K562 (cell line): ENCODE results near the gene RACGAP1. TPM values are rescaled to one million over a fixed set of nuclear protein-coding genes. Genes with fewer than 3 reads are reported as not detected.

Source experiments
- ATF3 ChIP-seq, 2 experiments: fragments of 450-650 bp in 1 of 2; sonication (generic) in 1 of 2; formaldehyde crosslinking in 1 of 2; IDR thresholded peaks in 1 of 2; conservative IDR thresholded peaks in 1 of 2; 2 replicates each; pipeline versions ENCODE4 v1.6.1 to v1.8.1; 2016 to 2023; ENCODE audit warnings: mild to moderate bottlenecking in 2 of 2, moderate library complexity in 2 of 2, inconsistent platforms in 1 of 2, missing genetic modification reagents in 1 of 2
- CREM ChIP-seq: IDR thresholded peaks from 2 replicates; pipeline ENCODE4 v1.6.1; 2014; ENCODE audit warnings: antibody characterized with exemption, low read depth
- GMEB1 ChIP-seq: fragments of 250-450 bp; sonication (Bioruptor Pico); IDR thresholded peaks from 2 replicates; pipeline ENCODE4 v1.4.0; 2020; ENCODE audit warnings: mild to moderate bottlenecking
- KLF16 ChIP-seq: IDR thresholded peaks from 2 replicates; pipeline ENCODE4 v1.6.1; 2016; ENCODE audit warnings: antibody characterized with exemption
- MGA ChIP-seq: fragments of 450-650 bp; IDR thresholded peaks from 2 replicates; pipeline ENCODE4 v1.6.1; 2016; ENCODE audit warnings: mild to moderate bottlenecking, moderate library complexity
- PCBP2 ChIP-seq: fragments of 200-400 bp; formaldehyde crosslinking; IDR thresholded peaks from 2 replicates; pipeline ENCODE4 v1.6.1; 2018; ENCODE audit warnings: low read length, low read depth, mild to moderate bottlenecking, moderate library complexity; ENCODE audit not compliant: poor library complexity, severe bottlenecking
- RAD21 ChIP-seq, 2 experiments: fragments of 250-450 bp in 1 of 2; fragments of 450-650 bp in 1 of 2; sonication (Bioruptor Pico) in 1 of 2; formaldehyde crosslinking in 1 of 2; IDR thresholded peaks in 1 of 2; conservative IDR thresholded peaks in 1 of 2; 2 replicates each; pipeline versions ENCODE4 v1.4.0 to v1.8.0; 2020 to 2022; ENCODE audit warnings: mild to moderate bottlenecking in 2 of 2, moderate library complexity in 1 of 2
- SFPQ ChIP-seq: fragments of 200-400 bp; formaldehyde crosslinking; IDR thresholded peaks from 2 replicates; pipeline ENCODE4 v1.6.1; 2017; ENCODE audit warnings: mild to moderate bottlenecking, low read depth, low read length, moderate library complexity
- SMAD2 ChIP-seq: fragments of 150-350 bp; IDR thresholded peaks from 2 replicates; pipeline ENCODE4 v1.6.1; 2014; ENCODE audit warnings: low read depth, mild to moderate bottlenecking, low read length
- ZEB2 ChIP-seq: fragments of 450-650 bp; IDR thresholded peaks from 2 replicates; pipeline ENCODE4 v1.6.1; 2016
- polyA plus RNA-seq, 8 experiments: library from polyadenylated mRNA; depleted of rRNA in 4 of 8; stranded (reverse) in 5 of 8; unstranded in 3 of 8; fragments of >200 nt; fragmentation: Nextera tagmentation in 2 of 8; fragmentation: Illumina TruSeq in 1 of 8; extraction: Ambion mirVana in 2 of 8; extraction: Trizol in 1 of 8; gene quantifications; 2 replicates each; pipeline versions ENCODE4 v1.2.1 to v1.2.3, GENCODE V29; 2011 to 2014; ENCODE audit warnings: inconsistent platforms in 1 of 8, missing spikeins in 1 of 8
- total RNA-seq, 7 experiments: library from RNA; depleted of rRNA in 6 of 7; stranded (reverse); fragments of >200 nt in 6 of 7; fragmentation: Illumina TruSeq in 2 of 7; extraction: Trizol in 2 of 7; gene quantifications; 2 replicates each; pipeline versions ENCODE4 v1.2.1 to v1.2.3, GENCODE V29; 2011 to 2021; ENCODE audit warnings: low replicate concordance in 1 of 7

The RACGAP1 gene
- total and polyA plus RNA-seq, 9 of the 15 experiments (the other 6 are each of a cell fraction or from before 2014, with no cell fraction given) = 56.4 to 92.9 (median 71.8) TPM

- TF ChIP-seq MGA (no peak), KLF16 (peak; percentile 73), SMAD2 (no peak), GMEB1 (CRISPR knock-in tag) (no peak), RAD21 (CRISPR knock-in tag; conservative IDR thresholded peaks at IDR 0.05 in 1 of 2, IDR thresholded peaks at IDR 0.05 in 1 of 2) (peak; percentile 97 to 99), PCBP2 (no peak), ATF3 (IDR thresholded peaks at IDR 0.05) (peak; percentile 74), ATF3 (CRISPR knock-in tag; conservative IDR thresholded peaks at IDR 0.05) (no peak), SFPQ (no peak), ZEB2 (peak; percentile 37; the same call in 1 of the 2 replicates), CREM (peak; percentile 78)
These were observed 14.0 kb upstream of the RACGAP1 start (continued) for GRCh38 chr12:50039151-50039835.
